AG10803 (cell line): ENCODE measurements around the gene GOLGA8A.

Experiments
- DNase-seq: peaks from one replicate; pipeline ENCODE4 v3.0.0; 2010; ENCODE audit warnings: low read depth
- H3K4me3 ChIP-seq: 2 replicates; pipeline ENCODE4 v1.5.1; 2011; ENCODE audit warnings: mild to moderate bottlenecking, low read length, control low read depth
- CTCF ChIP-seq: conservative IDR thresholded peaks from 2 replicates; pipeline ENCODE4 v1.5.1; 2011; ENCODE audit warnings: mild to moderate bottlenecking, low read length, control low read depth, inconsistent platforms

GOLGA8A gene

GRCh38 chr15:34437687-34438086 lies at the start of gene GOLGA8A:
Gene GOLGA8A (minus strand): TSS chr15:34437808. CDS start chr15:34389691, 48,117 bp downstream.
- no peak for TF ChIP-seq CTCF
- H3K4me3 ChIP-seq: peak within 1 kb of the TSS; percentile 65
- DNase-seq: peak; percentile 76

- no peak for TF ChIP-seq CTCF
- H3K4me3 ChIP-seq: no peak overlapping the region
- DNase-seq: no peak
Measured at GRCh38 chr15:34483644-34484043, 46.0 kb upstream of the GOLGA8A start.

- no peak overlapping the region for H3K4me3 ChIP-seq
- TF ChIP-seq CTCF: no peak
- no peak for DNase-seq
Measured at GRCh38 chr15:34481370-34481769, 43.8 kb upstream of the GOLGA8A start.

- no peak overlapping the region for H3K4me3 ChIP-seq
- TF ChIP-seq CTCF: no peak
- DNase-seq: no peak
Measured at GRCh38 chr15:34473840-34474239, 36.2 kb upstream of the GOLGA8A start.

- no peak for TF ChIP-seq CTCF
- no peak overlapping the region for H3K4me3 ChIP-seq
- DNase-seq: no peak
Measured at GRCh38 chr15:34472947-34473346, 35.3 kb upstream of the GOLGA8A start.

- no peak for TF ChIP-seq CTCF
- no peak overlapping the region for H3K4me3 ChIP-seq
- no peak for DNase-seq
Measured at GRCh38 chr15:34470892-34471291, 33.3 kb upstream of the GOLGA8A start.

GRCh38 chr15:34470091-34470490 lies 32.5 kb upstream of the GOLGA8A start:
- TF ChIP-seq CTCF: no peak

More at GRCh38 chr15:34470091-34470490, 32.5 kb upstream of the GOLGA8A start:
- no peak for DNase-seq
- H3K4me3 ChIP-seq: no peak overlapping the region
